GM23338 (cell line): ENCODE results near the gene CCDC91. TPM values are rescaled to one million over a fixed set of nuclear protein-coding genes. Genes with fewer than 3 reads are reported as not detected.

Experiments
- ATAC-seq: fragments of 200-7000 bp; cut with Tn5 transposase; 3 replicates; pipeline ENCODE4 v1.9.1; 2020
- DNase-seq: peaks from one replicate; pipeline ENCODE4 v3.0.0-alpha.2; 2015; ENCODE audit warnings: low spot score
- H2AFZ ChIP-seq: fragments of 200-600 bp; sonication (generic); 2 replicates; pipeline ENCODE4 v1.8.0; 2016; ENCODE audit warnings: antibody characterized with exemption, mild to moderate bottlenecking, moderate library complexity
- H3F3A ChIP-seq: fragments of 200-600 bp; sonication (generic); replicated peaks from 2 replicates; pipeline ENCODE4 v1.8.0; 2017; ENCODE audit warnings: antibody characterized with exemption, mixed run types, low read depth
- H3K27ac ChIP-seq: fragments of 200-600 bp; sonication (generic); 2 replicates; pipeline ENCODE4 v1.6.1; 2016; ENCODE audit warnings: low read depth
- H3K27me3 ChIP-seq: fragments of 200-600 bp; sonication (generic); 2 replicates; pipeline ENCODE4 v1.8.0; 2016; ENCODE audit warnings: mild to moderate bottlenecking, mixed run types, moderate library complexity; ENCODE audit not compliant: insufficient read depth
- H3K36me3 ChIP-seq: fragments of 200-600 bp; sonication (generic); 2 replicates; pipeline ENCODE4 v1.8.0; 2016; ENCODE audit warnings: mild to moderate bottlenecking; ENCODE audit not compliant: insufficient read depth
- H3K4me1 ChIP-seq: fragments of 200-600 bp; sonication (generic); 2 replicates; pipeline ENCODE4 v1.8.0; 2016; ENCODE audit warnings: mild to moderate bottlenecking, moderate library complexity; ENCODE audit not compliant: insufficient read depth
- H3K4me2 ChIP-seq: fragments of 200-600 bp; sonication (generic); 2 replicates; pipeline ENCODE4 v1.7.1; 2017; ENCODE audit warnings: mixed run types
- H3K4me3 ChIP-seq: fragments of 200-600 bp; sonication (generic); 2 replicates; pipeline ENCODE4 v1.6.1; 2016; ENCODE audit warnings: mixed run types
- H3K79me2 ChIP-seq: fragments of 200-600 bp; sonication (generic); replicated peaks from 2 replicates; pipeline ENCODE4 v1.8.0; 2017; ENCODE audit warnings: mild to moderate bottlenecking; ENCODE audit not compliant: insufficient read depth
- H3K9me2 ChIP-seq: fragments of 200-600 bp; sonication (generic); 2 replicates; pipeline ENCODE4 v1.8.0; 2017; ENCODE audit not compliant: insufficient read depth
- H4K20me1 ChIP-seq: fragments of 200-600 bp; sonication (generic); replicated peaks from 2 replicates; pipeline ENCODE4 v1.8.0; 2017; ENCODE audit warnings: mild to moderate bottlenecking; ENCODE audit not compliant: insufficient read depth
- H3K27ac Mint-ChIP-seq: 2 replicates; pipeline ENCODE4 v1.8.0; 2020; ENCODE audit warnings: inconsistent platforms, mild to moderate bottlenecking, moderate library complexity, mixed read lengths
- H3K27me3 Mint-ChIP-seq: 3 replicates; pipeline ENCODE4 v1.8.0; 2022; ENCODE audit warnings: low read depth, mild to moderate bottlenecking, moderate library complexity, mixed read lengths, inconsistent platforms; ENCODE audit not compliant: insufficient read depth, poor library complexity
- H3K36me3 Mint-ChIP-seq: 3 replicates; pipeline ENCODE4 v1.8.0; 2021; ENCODE audit warnings: low read depth, mild to moderate bottlenecking, inconsistent platforms, moderate library complexity, mixed read lengths
- H3K4me1 Mint-ChIP-seq: 3 replicates; pipeline ENCODE4 v1.8.0; 2020; ENCODE audit warnings: mild to moderate bottlenecking, inconsistent platforms, mixed read lengths
- H3K4me3 Mint-ChIP-seq: 3 replicates; pipeline ENCODE4 v1.8.0; 2021; ENCODE audit warnings: moderate library complexity, mild to moderate bottlenecking, inconsistent platforms, mixed read lengths
- H3K9me3 Mint-ChIP-seq: 3 replicates; pipeline ENCODE4 v1.8.0; 2020; ENCODE audit warnings: moderate library complexity, mild to moderate bottlenecking, inconsistent platforms, mixed read lengths
- CREB1 ChIP-seq: fragments of 250-450 bp; sonication (Bioruptor Pico); IDR thresholded peaks from 2 replicates; pipeline ENCODE4 v1.5.0; 2020; ENCODE audit warnings: low read depth, mild to moderate bottlenecking, moderate library complexity
- ETS1 ChIP-seq: IDR thresholded peaks from 2 replicates; pipeline ENCODE4 v1.6.1; 2016; ENCODE audit warnings: antibody characterized with exemption
- EZH2 ChIP-seq: fragments of 200-600 bp; sonication (generic); IDR thresholded peaks from one replicate; pipeline ENCODE4 v1.8.0; 2017; ENCODE audit warnings: antibody characterized with exemption, mild to moderate bottlenecking, low read depth; ENCODE audit not compliant: unreplicated experiment
- EZH2phosphoT487 ChIP-seq: fragments of 200-600 bp; sonication (generic); IDR thresholded peaks from one replicate; pipeline ENCODE4 v1.8.1; 2018; ENCODE audit warnings: antibody characterized with exemption; ENCODE audit not compliant: unreplicated experiment
- JUNB ChIP-seq: IDR thresholded peaks from one replicate; pipeline ENCODE4 v1.6.1; 2016; ENCODE audit warnings: antibody characterized with exemption; ENCODE audit not compliant: unreplicated experiment
- NANOG ChIP-seq: IDR thresholded peaks from 2 replicates; pipeline ENCODE4 v1.6.1; 2016; ENCODE audit warnings: antibody characterized with exemption, borderline replicate concordance
- POLR2AphosphoS5 ChIP-seq: IDR thresholded peaks from 2 replicates; pipeline ENCODE4 v1.6.1; 2016; ENCODE audit warnings: antibody characterized with exemption, low read depth
- STAT1 ChIP-seq: IDR thresholded peaks from one replicate; pipeline ENCODE4 v1.6.1; 2016; ENCODE audit warnings: antibody characterized with exemption; ENCODE audit not compliant: unreplicated experiment
- ZNF114 ChIP-seq: fragments of 250-450 bp; sonication (Bioruptor Pico); IDR thresholded peaks from 2 replicates; pipeline ENCODE4 v1.5.0; 2020; ENCODE audit warnings: mild to moderate bottlenecking, moderate library complexity
- ZNF331 ChIP-seq: fragments of 250-450 bp; sonication (Bioruptor Pico); IDR thresholded peaks from 2 replicates; pipeline ENCODE4 v1.5.0; 2020; ENCODE audit warnings: low read depth, mild to moderate bottlenecking, moderate library complexity
- polyA plus RNA-seq: library from polyadenylated mRNA; unstranded; fragments of >200 nt; fragmentation: Nextera tagmentation; extraction: Ambion mirVana; gene quantifications from 2 replicates; pipeline ENCODE4 v1.2.1, GENCODE V29; 2016
- total RNA-seq: library from RNA; depleted of rRNA; stranded (reverse); fragments of >200 nt; shearing (Covaris generic); gene quantifications from 2 replicates; pipeline ENCODE4 v1.2.3, GENCODE V29; 2014
- TF ChIP-seq, protein P1 (sequence below), 2 experiments: fragments of 200-600 bp in 1 of 2; sonication (generic) in 1 of 2; conservative IDR thresholded peaks; 2 replicates each; pipeline versions ENCODE4 v1.5.1 to v1.6.1; 2016 to 2017; ENCODE audit warnings: antibody characterized with exemption in 2 of 2, low read depth in 2 of 2, mild to moderate bottlenecking in 2 of 2, moderate library complexity in 1 of 2
- TF ChIP-seq, protein P2 (sequence below): IDR thresholded peaks from one replicate; pipeline ENCODE4 v1.6.1; 2018; ENCODE audit warnings: antibody characterized with exemption; ENCODE audit not compliant: unreplicated experiment

Gene CCDC91
- total and polyA plus RNA-seq, 2 experiments from 2014 or later, result 24.7 to 48.7 TPM

- Histone ChIP-seq H3K27me3 (no peaks in the 10 kb centered on the region), H2AFZ (no peak overlapping the region), H4K20me1 (no peaks in the 10 kb centered on the region), H3F3A (no peaks in the 10 kb centered on the region), H3K4me3 (no peak overlapping the region), H3K4me2 (no peak overlapping the region), H3K4me1 (no peaks in the 10 kb centered on the region), H3K27ac (no peak overlapping the region), H3K36me3 (no peaks in the 10 kb centered on the region), H3K9me2 (no peaks in the 10 kb centered on the region), H3K79me2 (no peaks in the 10 kb centered on the region)
- no peak overlapping the region for H3K4me3 Mint-ChIP-seq
- no peaks in the 10 kb centered on the region for H3K4me1 Mint-ChIP-seq
- no peaks in the 10 kb centered on the region for H3K36me3 Mint-ChIP-seq
- no peak overlapping the region for H3K27ac Mint-ChIP-seq
- H3K9me3 Mint-ChIP-seq, result no peaks in the 10 kb centered on the region
- TF ChIP-seq, protein P1, sequence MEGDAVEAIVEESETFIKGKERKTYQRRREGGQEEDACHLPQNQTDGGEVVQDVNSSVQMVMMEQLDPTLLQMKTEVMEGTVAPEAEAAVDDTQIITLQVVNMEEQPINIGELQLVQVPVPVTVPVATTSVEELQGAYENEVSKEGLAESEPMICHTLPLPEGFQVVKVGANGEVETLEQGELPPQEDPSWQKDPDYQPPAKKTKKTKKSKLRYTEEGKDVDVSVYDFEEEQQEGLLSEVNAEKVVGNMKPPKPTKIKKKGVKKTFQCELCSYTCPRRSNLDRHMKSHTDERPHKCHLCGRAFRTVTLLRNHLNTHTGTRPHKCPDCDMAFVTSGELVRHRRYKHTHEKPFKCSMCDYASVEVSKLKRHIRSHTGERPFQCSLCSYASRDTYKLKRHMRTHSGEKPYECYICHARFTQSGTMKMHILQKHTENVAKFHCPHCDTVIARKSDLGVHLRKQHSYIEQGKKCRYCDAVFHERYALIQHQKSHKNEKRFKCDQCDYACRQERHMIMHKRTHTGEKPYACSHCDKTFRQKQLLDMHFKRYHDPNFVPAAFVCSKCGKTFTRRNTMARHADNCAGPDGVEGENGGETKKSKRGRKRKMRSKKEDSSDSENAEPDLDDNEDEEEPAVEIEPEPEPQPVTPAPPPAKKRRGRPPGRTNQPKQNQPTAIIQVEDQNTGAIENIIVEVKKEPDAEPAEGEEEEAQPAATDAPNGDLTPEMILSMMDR (conservative IDR thresholded peaks at IDR 0.05; ENCODE audit: low read depth in 2 of 2), result no peak
- TF ChIP-seq, protein P2, sequence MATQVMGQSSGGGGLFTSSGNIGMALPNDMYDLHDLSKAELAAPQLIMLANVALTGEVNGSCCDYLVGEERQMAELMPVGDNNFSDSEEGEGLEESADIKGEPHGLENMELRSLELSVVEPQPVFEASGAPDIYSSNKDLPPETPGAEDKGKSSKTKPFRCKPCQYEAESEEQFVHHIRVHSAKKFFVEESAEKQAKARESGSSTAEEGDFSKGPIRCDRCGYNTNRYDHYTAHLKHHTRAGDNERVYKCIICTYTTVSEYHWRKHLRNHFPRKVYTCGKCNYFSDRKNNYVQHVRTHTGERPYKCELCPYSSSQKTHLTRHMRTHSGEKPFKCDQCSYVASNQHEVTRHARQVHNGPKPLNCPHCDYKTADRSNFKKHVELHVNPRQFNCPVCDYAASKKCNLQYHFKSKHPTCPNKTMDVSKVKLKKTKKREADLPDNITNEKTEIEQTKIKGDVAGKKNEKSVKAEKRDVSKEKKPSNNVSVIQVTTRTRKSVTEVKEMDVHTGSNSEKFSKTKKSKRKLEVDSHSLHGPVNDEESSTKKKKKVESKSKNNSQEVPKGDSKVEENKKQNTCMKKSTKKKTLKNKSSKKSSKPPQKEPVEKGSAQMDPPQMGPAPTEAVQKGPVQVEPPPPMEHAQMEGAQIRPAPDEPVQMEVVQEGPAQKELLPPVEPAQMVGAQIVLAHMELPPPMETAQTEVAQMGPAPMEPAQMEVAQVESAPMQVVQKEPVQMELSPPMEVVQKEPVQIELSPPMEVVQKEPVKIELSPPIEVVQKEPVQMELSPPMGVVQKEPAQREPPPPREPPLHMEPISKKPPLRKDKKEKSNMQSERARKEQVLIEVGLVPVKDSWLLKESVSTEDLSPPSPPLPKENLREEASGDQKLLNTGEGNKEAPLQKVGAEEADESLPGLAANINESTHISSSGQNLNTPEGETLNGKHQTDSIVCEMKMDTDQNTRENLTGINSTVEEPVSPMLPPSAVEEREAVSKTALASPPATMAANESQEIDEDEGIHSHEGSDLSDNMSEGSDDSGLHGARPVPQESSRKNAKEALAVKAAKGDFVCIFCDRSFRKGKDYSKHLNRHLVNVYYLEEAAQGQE, result no peak
- TF ChIP-seq JUNB (no peak), POLR2AphosphoS5 (no peak), CREB1 (CRISPR knock-in tag) (no peak), ZNF114 (CRISPR knock-in tag) (no peak), EZH2 (no peak), ETS1 (no peak), EZH2phosphoT487 (no peak)
- ATAC-seq, result no peak
- no peak for DNase-seq
- no peaks in the 10 kb centered on the region for H3K27me3 Mint-ChIP-seq
Measured at GRCh38 chr12:28144532-28144931, 45.7 kb upstream of the CCDC91 start.

GRCh38 chr12:28145216-28145615, 45.0 kb upstream of the CCDC91 start:
- ATAC-seq (no peak), DNase-seq (no peak)
- no peak overlapping the region for H3K4me3 ChIP-seq
- H4K20me1 ChIP-seq, result no peaks in the 10 kb centered on the region
- Mint-ChIP-seq H3K4me1 (no peaks in the 10 kb centered on the region), H3K36me3 (no peaks in the 10 kb centered on the region), H3K9me3 (no peaks in the 10 kb centered on the region), H3K27me3 (no peaks in the 10 kb centered on the region), H3K4me3 (no peak overlapping the region), H3K27ac (no peak overlapping the region)
- H3K27ac ChIP-seq, result no peak overlapping the region
- no peaks in the 10 kb centered on the region for H3K36me3 ChIP-seq
- no peaks in the 10 kb centered on the region for H3F3A ChIP-seq
- H3K9me2 ChIP-seq, result no peaks in the 10 kb centered on the region
- H3K27me3 ChIP-seq, result no peaks in the 10 kb centered on the region
- no peak overlapping the region for H2AFZ ChIP-seq
- no peak overlapping the region for H3K4me2 ChIP-seq
- H3K79me2 ChIP-seq, result no peaks in the 10 kb centered on the region
- H3K4me1 ChIP-seq, result no peaks in the 10 kb centered on the region
- TF ChIP-seq POLR2AphosphoS5, result no peak
- TF ChIP-seq STAT1, result no peak
- no peak for TF ChIP-seq EZH2
- TF ChIP-seq, protein P2, result no peak
- no peak for TF ChIP-seq ZNF114 (CRISPR knock-in tag)
- no peak for TF ChIP-seq ETS1
- TF ChIP-seq ZNF331, result no peak
- no peak for TF ChIP-seq NANOG
- TF ChIP-seq EZH2phosphoT487, result no peak
- TF ChIP-seq JUNB, result no peak
- TF ChIP-seq CREB1 (CRISPR knock-in tag), result no peak
